Left renal pelvis (tissue), 4 donors: ENCODE measurements around the gene NR5A2. TPM values are rescaled to one million over a fixed set of nuclear protein-coding genes. Genes with fewer than 3 reads are reported as not detected.
A peak's percentile ranks its signal among the peaks of the same experiment; 100 is the strongest.

Source experiments
- DNase-seq, 4 donors: peaks; one replicate each; pipeline ENCODE4 v3.0.0-alpha.2; 2013; ENCODE audit warnings: low read depth in 4 of 4, low spot score in 3 of 4
- polyA plus RNA-seq, 4 donors: library from polyadenylated mRNA; unstranded; fragments of 120-200 nt; gene quantifications; one replicate each; pipeline ENCODE4 v1.2.1, GENCODE V29; 2013; ENCODE audit not compliant: insufficient read length in 4 of 4

NR5A2 gene
- polyA plus RNA-seq, 4 donors = 1.9 to 2.9 (median 2.4) TPM

DNA sequence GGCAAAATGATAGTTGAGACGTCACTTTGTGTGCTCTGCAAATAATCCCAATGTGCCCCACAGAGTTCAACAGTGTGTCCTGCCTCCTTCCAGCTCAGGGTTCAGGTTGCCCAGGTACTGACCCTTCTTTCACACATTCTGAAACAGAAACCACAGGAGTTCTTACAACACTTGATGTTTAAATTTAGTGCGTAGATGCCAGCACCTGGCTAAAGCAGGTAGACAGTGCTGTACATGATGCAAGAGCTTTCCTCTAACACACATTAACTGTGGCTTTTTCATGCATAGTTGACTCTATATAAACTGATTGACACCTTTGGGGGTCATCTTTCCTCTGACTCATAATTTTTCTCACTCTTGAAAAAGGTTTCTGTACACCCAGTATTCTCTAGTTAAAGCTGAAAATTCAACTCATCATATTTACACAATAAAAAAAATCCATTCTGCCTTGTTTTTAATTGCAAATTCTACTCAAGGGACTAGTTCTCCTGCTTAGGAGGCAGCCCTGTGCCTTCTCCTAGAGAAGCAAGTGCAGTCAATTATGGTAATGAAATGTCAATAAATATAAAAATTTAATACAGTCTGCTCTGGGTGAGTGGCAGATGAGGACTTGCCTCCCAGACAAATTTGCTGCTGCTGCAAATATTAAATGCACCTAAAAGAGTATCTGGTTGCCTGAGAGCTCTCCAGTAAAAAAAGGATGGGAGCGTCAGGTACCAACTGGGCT, 91.4 kb downstream of the NR5A2 start:
- DNase-seq = no peak

DNA sequence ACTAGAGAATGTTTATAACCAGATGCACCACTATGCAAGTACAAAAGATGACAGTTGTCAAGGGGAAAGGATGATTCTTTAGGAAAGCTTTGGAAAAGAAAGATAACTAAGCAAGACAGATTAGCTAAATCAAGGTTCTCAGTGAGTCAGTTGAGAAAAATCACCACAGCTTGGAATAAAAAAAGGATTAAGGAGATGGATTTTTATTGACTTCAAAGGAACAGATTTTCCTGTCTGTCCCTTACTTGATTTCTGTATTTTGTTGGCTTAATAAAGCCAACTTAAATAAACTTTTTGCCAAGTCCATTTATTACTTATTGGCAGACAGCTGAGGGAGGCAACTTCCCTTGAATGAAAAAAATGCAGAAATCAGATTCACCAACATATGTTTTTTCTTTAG, 93.9 kb downstream of the NR5A2 start:
- DNase-seq = no peak

DNA sequence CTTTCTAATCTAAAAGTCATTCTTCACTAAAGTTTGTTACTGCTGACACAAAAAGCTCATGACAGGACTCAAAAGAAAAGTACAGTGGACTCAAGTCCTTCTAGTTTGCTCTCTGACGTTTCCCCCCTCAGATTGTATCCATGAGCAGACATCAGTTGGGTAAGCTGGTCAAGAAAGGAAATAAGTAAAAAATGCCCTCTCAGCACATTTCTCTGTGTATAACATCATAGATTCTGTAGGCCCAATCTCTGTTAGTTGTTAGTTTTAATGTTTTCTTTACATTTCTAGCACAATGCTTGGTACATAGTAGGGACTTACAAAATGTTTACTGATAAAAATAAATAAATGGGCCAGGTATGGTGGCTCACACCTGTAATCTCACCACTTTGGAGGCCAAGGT, 96.8 kb downstream of the NR5A2 start:
- DNase-seq = no peak

DNA sequence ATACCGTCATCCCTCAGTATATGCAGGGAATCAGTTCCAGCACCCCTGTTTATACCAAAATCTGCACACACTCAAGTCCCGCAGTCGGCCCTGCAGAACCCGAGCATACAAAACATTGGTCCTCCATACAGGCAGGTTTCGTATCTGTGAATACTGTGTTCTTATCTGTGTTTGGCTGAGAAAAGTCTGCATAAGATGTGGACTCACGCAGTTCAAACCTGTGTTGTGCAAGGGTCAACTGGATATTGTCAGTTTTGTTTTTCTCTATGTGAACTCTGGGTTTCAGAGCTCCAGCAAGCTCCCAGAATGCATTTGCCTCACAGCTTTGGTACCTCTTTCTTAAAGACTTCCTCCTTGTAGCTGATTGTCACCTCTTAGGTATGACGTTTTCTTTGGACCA, 100.6 kb downstream of the NR5A2 start:
- DNase-seq = no peak

DNA sequence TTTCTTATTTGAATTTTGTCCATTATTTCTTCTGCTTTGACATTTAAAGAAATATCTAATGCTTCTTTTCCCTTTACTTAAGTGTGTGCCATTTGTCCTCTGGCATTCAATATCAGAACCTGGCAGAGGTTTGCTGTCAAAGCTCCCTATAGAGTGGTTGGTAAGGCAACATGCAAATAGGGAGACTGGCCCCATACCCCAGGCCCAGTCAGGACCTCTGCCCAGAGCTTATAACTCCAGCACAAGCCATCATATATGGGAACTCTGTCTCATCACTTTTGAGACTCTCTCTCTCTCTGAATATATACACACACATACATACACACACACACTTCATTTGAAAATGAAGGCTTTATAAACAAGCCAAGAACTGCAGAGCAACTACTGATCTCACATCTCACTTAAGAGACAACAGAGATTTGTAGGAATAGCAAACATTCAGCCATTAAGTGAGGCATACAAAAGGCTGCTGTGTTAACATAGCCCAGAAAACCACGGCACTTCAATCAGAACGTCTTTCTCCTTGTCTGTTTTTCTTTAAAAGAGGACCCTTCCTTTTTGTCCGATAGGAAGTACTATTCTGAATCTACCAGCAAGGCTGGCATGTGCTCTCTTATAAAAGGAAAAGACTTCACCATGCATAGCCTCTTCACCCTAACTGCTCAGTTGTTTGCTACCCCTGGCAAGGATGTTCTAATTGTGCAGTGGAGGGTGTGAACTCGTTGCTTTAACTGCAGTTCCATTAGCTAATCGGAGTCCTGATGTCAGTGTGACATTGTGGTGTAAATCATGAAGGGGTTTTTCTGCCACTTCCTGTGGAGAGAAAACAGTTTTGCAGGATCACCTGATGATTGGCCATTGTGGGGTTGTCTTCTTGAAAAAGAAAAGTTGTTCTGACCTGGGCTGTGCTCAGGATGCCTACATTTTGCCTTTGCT, 101.7 kb downstream of the NR5A2 start:
- no peak for DNase-seq

DNA sequence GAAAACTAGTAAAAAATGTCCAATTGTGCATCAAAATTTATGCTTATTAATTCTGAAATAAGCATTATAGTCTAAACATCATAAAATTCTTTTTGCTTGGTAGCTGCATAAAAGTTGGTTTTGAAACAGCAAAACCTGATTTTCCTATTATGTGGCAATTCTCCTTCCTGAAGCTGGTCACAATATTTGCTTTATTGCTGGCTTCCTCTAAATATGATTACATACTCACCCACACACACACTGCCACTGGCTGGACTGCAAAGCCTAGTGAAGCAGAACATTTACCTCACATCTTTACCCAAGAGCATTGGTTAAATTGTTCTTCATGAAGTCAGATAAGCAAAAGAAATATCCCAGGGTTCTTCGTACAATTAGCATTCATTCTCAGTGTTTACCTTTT, 103.0 kb downstream of the NR5A2 start:
- DNase-seq = no peak

DNA sequence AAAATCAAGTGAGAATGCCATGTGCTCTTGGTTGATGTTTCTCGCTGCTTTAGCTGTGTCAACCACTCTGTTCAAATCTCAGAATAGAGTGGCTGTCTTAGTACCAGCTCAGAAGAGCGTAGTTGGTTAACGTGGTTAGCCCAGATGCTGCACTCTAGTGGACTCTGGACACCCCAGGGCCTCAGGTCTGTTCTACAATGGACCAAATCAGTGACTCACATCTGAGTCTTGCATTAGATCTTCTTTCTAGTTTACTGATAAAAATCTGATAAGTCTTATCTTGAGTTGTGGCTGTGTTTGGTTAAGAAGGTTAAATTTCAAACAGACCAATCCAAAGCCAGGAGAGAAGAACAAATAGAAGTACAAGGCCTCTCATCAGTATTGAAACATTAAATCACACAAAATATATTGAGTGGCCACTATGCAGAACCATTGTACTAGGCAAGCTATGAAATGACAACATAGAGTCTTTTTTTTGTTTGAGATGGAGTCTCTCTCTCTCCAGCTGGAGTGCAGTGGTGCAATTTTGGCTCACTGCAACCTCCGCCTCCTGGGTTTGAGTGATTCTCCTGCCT, 104.1 kb downstream of the NR5A2 start:
- DNase-seq = no peak

DNA sequence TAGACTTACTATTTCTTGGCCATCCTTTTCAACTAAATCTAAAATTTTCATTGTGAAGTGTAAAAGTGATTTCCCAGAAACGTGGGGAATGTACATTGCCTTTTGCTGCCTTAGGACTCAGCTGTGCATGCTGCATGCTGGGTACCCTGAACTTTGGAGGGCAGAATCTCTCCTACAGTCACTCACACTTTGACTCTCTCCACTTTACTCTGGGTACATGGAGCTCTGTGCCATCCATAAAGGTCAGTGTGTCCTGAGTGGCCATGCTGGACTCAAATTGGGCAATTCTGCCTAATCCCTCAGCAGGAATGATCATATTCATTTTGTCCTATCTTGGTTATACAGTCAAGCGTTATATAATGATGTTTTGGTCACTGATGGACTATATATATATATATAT, 105.6 kb downstream of the NR5A2 start:
- DNase-seq = no peak

DNA sequence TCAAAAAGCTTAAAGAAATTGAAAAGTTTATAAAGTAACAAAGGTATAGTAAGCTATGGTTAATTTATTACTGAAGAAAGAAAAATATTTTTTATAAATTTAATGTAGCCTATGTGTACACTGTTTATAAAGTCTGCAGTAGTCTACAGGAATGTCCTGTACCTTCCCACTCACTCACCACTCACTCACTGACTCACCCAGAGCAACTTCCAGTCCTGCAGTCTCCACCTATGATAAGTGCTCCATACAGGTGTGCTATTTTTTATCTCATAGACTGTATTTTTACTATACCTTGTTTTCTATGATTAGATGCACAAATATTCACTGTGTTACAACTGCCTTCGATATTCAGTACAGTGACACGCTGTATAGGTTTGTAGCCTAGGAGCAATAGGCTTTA, 106.6 kb downstream of the NR5A2 start:
- DNase-seq = no peak

DNA sequence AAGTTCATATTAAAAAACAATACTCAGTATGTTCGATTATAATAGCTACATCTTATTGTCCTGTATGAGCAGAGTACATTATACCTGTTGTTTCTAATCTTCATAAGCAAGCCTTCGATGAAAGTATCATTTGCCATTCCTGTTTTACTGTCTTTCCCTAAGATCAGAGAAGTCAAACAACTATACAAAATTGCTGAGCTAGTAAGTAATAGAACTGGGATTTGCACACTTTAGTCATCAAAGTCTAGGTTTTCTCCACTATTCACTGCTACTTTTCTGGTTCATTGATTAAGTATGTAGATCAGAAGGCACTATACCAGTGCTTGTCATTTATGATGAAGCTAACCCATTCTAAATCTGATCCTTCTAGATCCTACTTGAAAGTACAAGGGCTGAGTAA, 108.9 kb downstream of the NR5A2 start:
- no peak for DNase-seq

DNA sequence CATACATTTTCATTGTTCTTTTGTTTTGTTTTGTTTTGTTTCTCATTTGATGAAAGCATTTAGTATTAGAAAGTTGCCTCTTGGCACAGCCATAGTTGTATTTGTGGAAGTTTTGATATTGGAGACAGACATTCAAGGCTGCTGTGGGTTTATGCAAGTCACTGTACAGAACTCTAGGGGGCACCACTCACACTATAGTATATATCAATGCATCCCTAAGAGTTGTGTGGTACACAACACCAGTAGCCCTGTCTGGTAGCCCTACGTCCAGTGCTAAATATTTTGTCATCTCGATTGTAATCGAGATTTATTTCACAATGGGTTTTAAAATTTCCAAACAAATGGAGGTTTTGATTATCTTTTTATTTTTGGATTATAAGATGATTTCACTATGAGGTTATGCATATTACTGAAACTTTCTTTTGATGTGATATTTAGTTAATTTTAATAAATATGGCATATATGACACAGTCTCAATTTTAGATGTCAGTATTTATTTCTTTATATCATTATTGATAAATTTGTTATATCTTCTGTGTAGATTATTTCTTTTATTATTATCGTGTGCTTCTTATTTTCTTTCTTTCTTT, 112.2 kb downstream of the NR5A2 start:
- no peak for DNase-seq

DNA sequence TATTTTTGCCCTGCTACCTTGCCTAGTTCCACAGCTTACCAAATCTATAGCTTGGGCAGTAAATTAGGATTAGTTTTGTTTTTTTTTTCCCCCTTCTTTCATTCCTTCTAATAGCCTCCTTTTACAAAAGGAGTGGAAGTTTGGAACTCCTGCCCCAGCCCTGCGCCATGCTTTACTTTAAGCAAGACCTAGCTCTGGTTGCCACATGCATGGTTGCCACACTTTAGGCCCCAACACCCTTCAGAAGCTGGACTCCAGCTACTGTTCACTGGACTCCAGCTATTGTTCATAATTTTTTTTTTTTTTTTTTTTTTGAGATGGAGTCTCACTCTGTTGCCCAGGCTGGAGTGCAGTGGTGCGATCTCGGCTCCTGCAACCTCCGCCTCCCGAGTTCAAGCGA, 115.8 kb downstream of the NR5A2 start:
- DNase-seq = no peak

DNA sequence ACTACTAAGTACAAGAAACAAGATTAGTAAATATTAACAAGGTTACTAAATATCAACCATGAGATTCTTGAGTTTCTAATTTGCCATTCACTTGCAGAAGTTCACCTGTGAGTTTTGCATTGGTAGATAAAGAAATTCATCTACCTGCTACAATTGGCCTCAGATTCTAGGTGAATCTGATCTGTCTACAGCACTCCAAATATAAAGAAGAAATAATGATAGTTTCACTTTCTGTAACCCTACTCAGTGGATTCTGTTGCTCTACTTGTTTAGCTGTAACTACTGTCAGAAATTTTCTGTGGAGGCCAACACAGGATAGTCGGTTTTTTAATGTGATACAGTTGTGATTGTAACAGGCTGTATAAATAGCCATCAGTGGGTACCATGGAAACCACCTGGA, 118.6 kb downstream of the NR5A2 start:
- DNase-seq = no peak

DNA sequence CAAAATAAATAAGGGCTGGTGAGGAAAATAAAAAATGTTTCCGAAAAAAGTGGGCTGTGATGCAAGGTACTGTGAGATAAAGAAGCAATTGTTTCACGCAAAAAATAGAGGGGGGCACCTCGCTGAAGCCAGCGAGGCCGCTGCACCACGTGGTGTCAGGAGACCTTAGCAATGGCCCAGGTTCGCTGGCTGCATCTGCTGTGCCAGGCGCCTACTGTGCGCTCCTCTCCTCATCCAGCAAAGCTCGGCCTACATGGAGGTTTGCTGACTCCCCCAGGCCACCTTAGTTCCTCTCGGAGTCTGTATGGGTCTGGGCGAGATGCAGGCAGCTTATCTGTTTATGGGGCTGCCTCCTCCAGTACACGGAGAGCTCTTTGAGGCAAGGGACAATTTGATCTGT, 119.6 kb downstream of the NR5A2 start:
- DNase-seq = no peak

DNA sequence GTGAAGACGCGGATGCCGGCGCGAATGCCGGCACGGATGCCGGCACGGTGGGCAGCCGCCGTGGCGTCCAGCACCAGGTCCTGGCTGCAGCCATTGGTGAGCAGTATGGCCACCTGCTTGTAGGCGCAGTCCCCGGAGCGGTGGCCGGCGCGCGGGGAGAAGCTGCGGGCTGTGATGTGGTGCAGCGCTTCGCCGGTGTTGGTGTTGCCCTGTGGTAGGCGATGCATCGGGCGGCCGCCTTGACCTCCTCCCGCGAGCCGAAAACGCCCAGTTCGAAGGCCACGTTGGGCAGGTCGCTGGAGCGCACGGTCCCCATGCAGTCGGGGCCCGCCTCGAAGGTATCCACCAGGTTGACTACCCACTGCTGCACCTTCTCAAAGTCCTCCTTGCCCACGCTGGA, 120.2 kb downstream of the NR5A2 start:
- DNase-seq = no peak

DNA sequence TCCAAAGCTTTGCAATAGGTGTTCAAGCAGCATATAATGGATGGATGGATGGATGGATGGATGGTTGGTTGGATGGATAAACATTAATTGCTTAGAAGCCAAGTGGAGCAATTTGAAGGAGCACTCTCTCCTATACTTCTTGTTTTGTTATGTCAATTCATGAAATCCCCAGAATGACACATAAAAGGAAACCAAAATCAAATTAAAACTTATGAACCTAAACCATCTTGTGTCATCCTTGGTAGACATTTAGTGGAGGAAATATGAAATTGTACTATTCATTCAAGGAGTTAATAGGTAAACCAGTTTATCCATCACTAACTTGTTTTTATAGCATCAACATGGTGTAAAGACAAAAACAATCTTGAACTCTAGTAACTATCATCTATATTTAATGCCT, 122.5 kb downstream of the NR5A2 start:
- DNase-seq = no peak

DNA sequence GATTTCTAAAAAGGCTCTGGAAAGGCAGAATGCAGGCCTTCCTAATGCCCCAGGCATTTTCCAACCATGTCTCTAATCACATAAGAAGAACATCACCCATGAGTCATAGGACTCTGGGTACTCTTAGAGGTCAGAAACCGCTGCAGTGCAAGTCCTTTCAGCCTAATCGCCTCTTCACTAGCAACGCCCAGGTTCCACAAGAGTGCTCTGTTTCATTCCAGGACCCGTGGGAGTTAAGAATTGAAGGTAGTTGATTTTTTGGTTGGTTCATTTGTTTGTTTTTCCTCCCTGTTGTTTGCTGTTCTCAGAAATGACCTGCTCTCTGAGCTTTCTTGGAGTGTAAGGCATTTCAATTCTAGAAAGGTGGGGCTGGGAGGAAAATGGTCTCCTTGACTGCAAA, 123.2 kb downstream of the NR5A2 start:
- DNase-seq = peak in 1 of 4 donors; percentile 12

DNA sequence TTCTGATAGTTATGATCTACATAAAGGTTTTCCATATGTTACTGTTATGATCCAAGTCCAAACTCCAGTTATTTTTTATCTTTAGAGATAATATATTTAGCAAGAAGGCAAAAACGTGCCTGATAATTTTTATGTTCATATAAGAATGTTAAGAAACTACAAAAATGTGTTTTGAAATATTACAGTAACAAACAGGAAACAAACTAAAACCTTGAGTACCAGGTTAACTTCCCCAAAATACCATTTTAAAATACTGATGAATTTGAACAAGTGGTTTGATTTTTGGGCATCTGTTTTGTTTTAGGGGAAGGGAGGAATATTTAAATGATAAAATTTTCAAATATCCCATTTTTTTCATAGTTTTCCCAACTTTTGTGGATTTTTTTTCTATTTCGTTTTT, 124.8 kb downstream of the NR5A2 start:
- no peak for DNase-seq

DNA sequence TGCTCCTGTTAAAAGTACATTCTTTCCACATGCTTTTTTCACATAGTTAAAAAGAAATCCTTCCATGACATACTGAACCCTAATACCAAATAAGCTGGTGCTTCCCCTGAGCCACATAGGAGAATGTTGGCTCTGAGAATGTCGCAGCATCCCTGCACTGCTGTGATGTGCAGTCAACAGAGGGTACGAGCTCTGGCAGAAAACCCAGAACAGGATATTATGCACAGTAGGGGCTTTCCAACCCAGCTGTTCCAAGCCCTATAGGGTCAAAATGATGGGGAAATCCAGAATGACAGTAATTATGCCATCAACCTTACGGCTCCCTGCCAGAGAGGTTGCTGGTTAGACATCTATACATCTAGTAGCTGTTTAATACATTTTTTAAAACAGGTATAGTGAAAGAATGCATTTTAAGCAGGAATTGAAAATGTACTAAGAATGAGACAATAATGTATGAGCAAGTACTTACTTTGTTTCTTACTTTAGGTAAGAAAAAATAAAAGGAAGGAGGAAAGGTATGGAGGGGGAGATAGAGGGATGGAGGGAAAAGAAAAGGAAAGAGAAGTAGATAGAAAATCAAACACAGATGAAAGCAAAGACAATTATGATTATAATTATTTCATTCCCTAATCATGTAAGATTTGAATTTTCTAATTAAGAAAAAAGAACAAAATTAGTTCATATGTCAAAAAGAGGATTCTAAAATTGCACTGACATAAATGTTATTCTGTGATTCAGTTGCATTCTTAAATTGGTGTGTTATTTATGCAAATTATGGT, 126.0 kb downstream of the NR5A2 start:
- DNase-seq = no peak

DNA sequence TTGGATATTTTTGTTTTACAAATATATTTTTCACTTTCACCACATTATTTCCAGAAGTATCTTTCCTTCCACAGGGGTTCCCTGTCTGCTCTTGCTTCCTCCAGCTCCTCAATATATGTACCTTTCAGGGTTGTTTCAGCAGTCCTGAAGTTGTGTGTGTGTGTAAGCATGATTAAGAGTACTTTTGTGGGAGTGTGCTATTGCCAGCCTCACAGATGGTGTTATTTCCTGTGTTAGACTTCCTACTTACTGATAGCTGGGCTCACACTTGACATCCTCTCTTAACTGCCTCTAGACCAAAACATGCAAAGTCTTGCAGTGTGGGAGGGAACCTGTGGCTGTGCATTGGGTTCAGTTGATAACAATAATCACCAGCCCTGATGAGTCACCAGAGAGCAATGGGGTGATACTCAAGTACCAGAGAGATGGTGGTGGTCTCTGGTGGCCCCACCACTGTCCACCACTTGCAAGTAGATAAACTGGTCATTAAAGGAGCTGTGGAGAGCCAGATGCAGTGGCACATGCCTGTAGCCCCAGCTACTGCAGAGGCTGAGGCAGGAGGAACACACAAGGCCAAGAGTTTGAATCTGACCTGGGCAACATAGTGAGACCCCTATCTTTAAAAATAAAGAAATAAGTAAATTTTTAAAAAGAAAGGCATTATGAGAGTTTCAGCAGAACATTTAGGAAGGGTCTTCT, 126.7 kb downstream of the NR5A2 start:
- no peak for DNase-seq
